HEK293 (cell line): ENCODE data around the gene ABCG1.

Experiments used
- CTCF ChIA-PET: fragments of 350-600 bp; formaldehyde crosslinking; extraction: SDS; loops from one replicate; lab custom pipeline; 2021; ENCODE audit warnings: antibody characterized with exemption; lab: Yijun Ruan, JAX
- POLR2A ChIA-PET: fragments of 300-600 bp; formaldehyde crosslinking; extraction: SDS; loops from one replicate; lab custom pipeline; 2020; ENCODE audit warnings: antibody characterized with exemption, inconsistent platforms; lab: Yijun Ruan, JAX
- H3K27ac ChIP-seq: fragments of 200-500 bp; sonication (Bioruptor generic); 2 replicates; pipeline ENCODE4 v1.5.1; 2014; ENCODE audit warnings: low read depth, low read length, control low read depth, inconsistent platforms; ENCODE audit errors: extremely low read depth
- H3K36me3 ChIP-seq, 2 experiments: fragments of 200-500 bp in 1 of 2; sonication (Bioruptor generic) in 1 of 2; 1 replicate in 1 of 2; 2 replicates in 1 of 2; pipeline ENCODE4 v1.5.1; 2014 to 2017; ENCODE audit warnings: inconsistent platforms in 2 of 2, low read length in 2 of 2; ENCODE audit not compliant: control insufficient read depth in 2 of 2, insufficient read depth in 1 of 2
- H3K4me1 ChIP-seq: fragments of 200-500 bp; sonication (Bioruptor generic); 2 replicates; pipeline ENCODE4 v1.5.1; 2014; ENCODE audit warnings: mild to moderate bottlenecking, low read length, inconsistent platforms; ENCODE audit not compliant: control insufficient read depth, insufficient read depth
- H3K4me3 ChIP-seq: 2 replicates; pipeline ENCODE4 v1.5.1; 2011; ENCODE audit warnings: low read depth, mild to moderate bottlenecking, control low read depth, low read length, moderate library complexity
- H3K9me3 ChIP-seq: fragments of 200-500 bp; sonication (Bioruptor generic); 2 replicates; pipeline ENCODE4 v1.5.1; 2014; ENCODE audit warnings: low read depth, low read length, inconsistent platforms; ENCODE audit not compliant: control insufficient read depth, insufficient read depth
- EGR2 ChIP-seq: fragments of 450-650 bp; formaldehyde crosslinking; IDR thresholded peaks from 2 replicates; pipeline ENCODE4 v1.5.1; 2016; ENCODE audit warnings: low read depth, missing biosample characterization, missing genetic modification characterization
- GLI4 ChIP-seq: fragments of 450-650 bp; formaldehyde crosslinking; IDR thresholded peaks from 2 replicates; pipeline ENCODE4 v1.5.1; 2016; ENCODE audit warnings: missing biosample characterization, missing genetic modification characterization
- KLF16 ChIP-seq: fragments of 450-650 bp; formaldehyde crosslinking; IDR thresholded peaks from 2 replicates; pipeline ENCODE4 v1.5.1; 2017; ENCODE audit warnings: missing biosample characterization, missing genetic modification characterization
- REPIN1 ChIP-seq: fragments of 450-650 bp; formaldehyde crosslinking; IDR thresholded peaks from 2 replicates; pipeline ENCODE4 v1.5.1; 2017; ENCODE audit warnings: missing biosample characterization, missing genetic modification characterization, low read depth
- TRIM28 ChIP-seq: IDR thresholded peaks from 2 replicates; pipeline ENCODE4 v1.6.1; 2011; ENCODE audit warnings: low read length, control low read depth, borderline replicate concordance
- ZNF133 ChIP-seq: fragments of 450-650 bp; formaldehyde crosslinking; IDR thresholded peaks from 2 replicates; pipeline ENCODE4 v1.5.1; 2016; ENCODE audit warnings: missing biosample characterization, missing genetic modification characterization
- ZNF155 ChIP-seq: fragments of 450-650 bp; formaldehyde crosslinking; IDR thresholded peaks from 2 replicates; pipeline ENCODE4 v1.5.1; 2016; ENCODE audit warnings: missing biosample characterization, missing genetic modification characterization
- ZNF169 ChIP-seq: fragments of 450-650 bp; formaldehyde crosslinking; IDR thresholded peaks from 2 replicates; pipeline ENCODE4 v1.5.1; 2016; ENCODE audit warnings: missing biosample characterization, missing genetic modification characterization
- ZNF2 ChIP-seq: fragments of 450-650 bp; formaldehyde crosslinking; IDR thresholded peaks from 2 replicates; pipeline ENCODE4 v1.5.1; 2016; ENCODE audit warnings: missing biosample characterization, missing genetic modification characterization
- ZNF423 ChIP-seq: fragments of 450-650 bp; formaldehyde crosslinking; IDR thresholded peaks from 2 replicates; pipeline ENCODE4 v1.5.1; 2016; ENCODE audit warnings: missing biosample characterization, missing genetic modification characterization
- ZNF501 ChIP-seq: fragments of 450-650 bp; formaldehyde crosslinking; IDR thresholded peaks from 2 replicates; pipeline ENCODE4 v1.5.1; 2016; ENCODE audit warnings: missing biosample characterization, missing genetic modification characterization
- ZNF510 ChIP-seq: fragments of 450-650 bp; formaldehyde crosslinking; IDR thresholded peaks from 2 replicates; pipeline ENCODE4 v1.5.1; 2018; ENCODE audit warnings: mild to moderate bottlenecking, missing genetic modification characterization, missing biosample characterization; ENCODE audit not compliant: insufficient replicate concordance
- ZNF521 ChIP-seq: fragments of 450-650 bp; formaldehyde crosslinking; IDR thresholded peaks from 2 replicates; pipeline ENCODE4 v1.5.1; 2017; ENCODE audit warnings: missing biosample characterization, mild to moderate bottlenecking, missing genetic modification characterization
- ZNF561 ChIP-seq: fragments of 450-650 bp; IDR thresholded peaks from 2 replicates; pipeline ENCODE4 v1.5.1; 2018; ENCODE audit warnings: missing biosample characterization, missing genetic modification characterization, borderline replicate concordance
- ZNF626 ChIP-seq: fragments of 450-650 bp; sonication (Bioruptor Pico); formaldehyde crosslinking; IDR thresholded peaks from 2 replicates; pipeline ENCODE4 v1.5.1; 2018; ENCODE audit warnings: missing biosample characterization, missing genetic modification characterization, inconsistent platforms
- ZNF677 ChIP-seq: fragments of 450-650 bp; IDR thresholded peaks from 2 replicates; pipeline ENCODE4 v1.5.0; 2018; ENCODE audit warnings: missing biosample characterization, mild to moderate bottlenecking, missing genetic modification characterization, moderate library complexity
- ZNF76 ChIP-seq: fragments of 450-650 bp; formaldehyde crosslinking; IDR thresholded peaks from 2 replicates; pipeline ENCODE4; 2016; ENCODE audit warnings: low read depth, missing biosample characterization, missing genetic modification characterization, borderline replicate concordance
- ZNF777 ChIP-seq: fragments of 450-650 bp; formaldehyde crosslinking; IDR thresholded peaks from 2 replicates; pipeline ENCODE4 v1.5.1; 2017; ENCODE audit warnings: missing biosample characterization, missing genetic modification characterization, borderline replicate concordance
- TF ChIP-seq, protein P1 (sequence below): fragments of 450-650 bp; formaldehyde crosslinking; IDR thresholded peaks from 2 replicates; pipeline ENCODE4 v1.5.1; 2016; ENCODE audit warnings: missing biosample characterization, missing genetic modification characterization
- TF ChIP-seq, protein P2 (sequence below): fragments of 450-650 bp; formaldehyde crosslinking; IDR thresholded peaks from 2 replicates; pipeline ENCODE4 v1.5.1; 2017; ENCODE audit warnings: missing biosample characterization, missing genetic modification characterization
- TF ChIP-seq, protein P3 (sequence below): fragments of 450-650 bp; formaldehyde crosslinking; IDR thresholded peaks from 2 replicates; pipeline ENCODE4 v1.5.1; 2016; ENCODE audit warnings: missing biosample characterization, missing genetic modification characterization
- TF ChIP-seq, protein P4 (sequence below): fragments of 450-650 bp; formaldehyde crosslinking; IDR thresholded peaks from 2 replicates; pipeline ENCODE4 v1.5.1; 2017; ENCODE audit warnings: missing biosample characterization, mild to moderate bottlenecking, missing genetic modification characterization, moderate library complexity

ABCG1 gene

DNA sequence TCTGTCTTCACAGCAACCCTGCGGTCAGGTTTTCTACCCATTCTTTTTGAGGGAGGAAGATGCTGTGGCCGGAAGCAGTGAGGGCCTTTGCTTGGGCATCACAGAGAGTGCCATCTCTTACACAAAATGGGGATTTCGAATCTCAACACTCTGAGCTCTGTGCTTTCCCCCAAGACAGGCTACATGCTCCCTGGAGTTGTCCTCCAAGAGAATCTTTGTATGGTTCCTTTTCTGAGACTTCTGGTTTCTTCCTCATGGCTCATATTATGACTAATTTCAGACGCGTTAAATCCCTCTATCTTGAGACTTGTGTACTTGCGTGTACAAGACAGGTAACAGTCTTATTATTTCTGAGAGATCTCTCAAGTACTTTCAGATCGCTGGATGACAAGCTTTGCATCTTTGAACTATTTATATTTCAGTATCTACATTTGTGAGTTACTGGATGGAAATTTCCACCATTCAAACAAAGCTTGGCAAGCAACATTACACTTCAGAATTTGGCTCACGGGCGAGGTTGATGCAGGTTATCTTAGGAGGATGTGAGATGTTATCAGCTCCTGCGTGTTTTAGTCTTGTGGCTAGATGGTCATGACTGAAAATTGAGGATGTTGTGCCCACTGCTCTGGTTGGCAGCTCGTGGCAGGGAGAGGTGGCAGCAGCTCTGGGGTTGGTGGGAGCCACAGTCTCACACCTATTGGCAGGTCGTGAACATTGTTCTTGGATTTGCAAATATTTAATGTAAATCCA is 19.4 kb downstream of the ABCG1 start (continued):
- TF ChIP-seq ZNF133, result no peak
- no peak for TF ChIP-seq ZNF626 (tag by site-specific recombination)
- TF ChIP-seq ZNF521 (tag by site-specific recombination), result no peak
- TF ChIP-seq, all 188 proteins: peak for 0

DNA sequence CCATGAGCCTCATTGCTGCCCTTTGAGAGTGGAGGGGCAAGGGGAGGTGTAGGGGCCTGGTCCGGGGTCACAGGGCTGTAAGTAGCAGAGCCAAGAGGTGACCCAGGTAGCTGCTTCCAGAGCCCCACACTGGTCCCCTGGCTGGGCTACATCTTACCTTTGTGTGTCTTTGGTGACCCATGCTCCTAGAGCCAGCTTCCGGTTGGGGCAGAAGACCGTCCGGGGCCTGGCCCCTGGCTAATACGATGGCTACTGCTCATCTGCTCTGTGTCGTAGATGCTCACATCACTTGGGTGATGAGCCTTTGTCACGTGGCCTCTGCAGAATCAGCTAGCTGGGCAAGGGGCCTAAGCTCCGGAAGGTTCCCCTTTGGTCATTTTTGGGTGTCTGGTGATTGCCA is 20.6 kb downstream of the ABCG1 start:
- POLR2A ChIA-PET, result no interaction called here
- Histone ChIP-seq H3K36me3 (no peaks in the 10 kb centered on the region), H3K27ac (no peak overlapping the region), H3K9me3 (no peaks in the 10 kb centered on the region), H3K4me1 (peaks cover 5% of the 10 kb centered on the region), H3K4me3 (no peak overlapping the region)
- CTCF ChIA-PET, result interaction anchor here (0.6 to 3.8 kb wide), 4 partner anchors 10 to 94 kb away, joined by 3 to 32 read pairs (median 4); no protein-coding TSS in a partner anchor
- TF ChIP-seq ZNF501 (tag by site-specific recombination) (no peak), ZNF510 (tag by site-specific recombination) (no peak), GLI4 (tag by site-specific recombination) (no peak), ZNF169 (tag by site-specific recombination) (no peak), ZNF155 (tag by site-specific recombination) (no peak), ZNF2 (tag by site-specific recombination) (no peak), REPIN1 (no peak), EGR2 (tag by site-specific recombination) (no peak), KLF16 (tag by site-specific recombination) (no peak), ZNF777 (no peak), ZNF76 (tag by site-specific recombination) (no peak), ZNF423 (tag by site-specific recombination) (no peak), TRIM28 (no peak), ZNF561 (tag by site-specific recombination) (no peak), ZNF677 (no peak)
- TF ChIP-seq, protein P1, sequence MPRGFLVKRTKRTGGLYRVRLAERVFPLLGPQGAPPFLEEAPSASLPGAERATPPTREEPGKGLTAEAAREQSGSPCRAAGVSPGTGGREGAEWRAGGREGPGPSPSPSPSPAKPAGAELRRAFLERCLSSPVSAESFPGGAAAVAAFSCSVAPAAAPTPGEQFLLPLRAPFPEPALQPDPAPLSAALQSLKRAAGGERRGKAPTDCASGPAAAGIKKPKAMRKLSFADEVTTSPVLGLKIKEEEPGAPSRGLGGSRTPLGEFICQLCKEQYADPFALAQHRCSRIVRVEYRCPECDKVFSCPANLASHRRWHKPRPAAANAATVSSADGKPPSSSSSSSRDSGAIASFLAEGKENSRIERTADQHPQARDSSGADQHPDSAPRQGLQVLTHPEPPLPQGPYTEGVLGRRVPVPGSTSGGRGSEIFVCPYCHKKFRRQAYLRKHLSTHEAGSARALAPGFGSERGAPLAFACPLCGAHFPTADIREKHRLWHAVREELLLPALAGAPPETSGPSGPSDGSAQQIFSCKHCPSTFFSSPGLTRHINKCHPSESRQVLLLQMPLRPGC (tag by site-specific recombination), result no peak
- TF ChIP-seq, protein P2, sequence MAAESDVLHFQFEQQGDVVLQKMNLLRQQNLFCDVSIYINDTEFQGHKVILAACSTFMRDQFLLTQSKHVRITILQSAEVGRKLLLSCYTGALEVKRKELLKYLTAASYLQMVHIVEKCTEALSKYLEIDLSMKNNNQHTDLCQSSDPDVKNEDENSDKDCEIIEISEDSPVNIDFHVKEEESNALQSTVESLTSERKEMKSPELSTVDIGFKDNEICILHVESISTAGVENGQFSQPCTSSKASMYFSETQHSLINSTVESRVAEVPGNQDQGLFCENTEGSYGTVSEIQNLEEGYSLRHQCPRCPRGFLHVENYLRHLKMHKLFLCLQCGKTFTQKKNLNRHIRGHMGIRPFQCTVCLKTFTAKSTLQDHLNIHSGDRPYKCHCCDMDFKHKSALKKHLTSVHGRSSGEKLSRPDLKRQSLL, result no peak
- TF ChIP-seq, protein P3, sequence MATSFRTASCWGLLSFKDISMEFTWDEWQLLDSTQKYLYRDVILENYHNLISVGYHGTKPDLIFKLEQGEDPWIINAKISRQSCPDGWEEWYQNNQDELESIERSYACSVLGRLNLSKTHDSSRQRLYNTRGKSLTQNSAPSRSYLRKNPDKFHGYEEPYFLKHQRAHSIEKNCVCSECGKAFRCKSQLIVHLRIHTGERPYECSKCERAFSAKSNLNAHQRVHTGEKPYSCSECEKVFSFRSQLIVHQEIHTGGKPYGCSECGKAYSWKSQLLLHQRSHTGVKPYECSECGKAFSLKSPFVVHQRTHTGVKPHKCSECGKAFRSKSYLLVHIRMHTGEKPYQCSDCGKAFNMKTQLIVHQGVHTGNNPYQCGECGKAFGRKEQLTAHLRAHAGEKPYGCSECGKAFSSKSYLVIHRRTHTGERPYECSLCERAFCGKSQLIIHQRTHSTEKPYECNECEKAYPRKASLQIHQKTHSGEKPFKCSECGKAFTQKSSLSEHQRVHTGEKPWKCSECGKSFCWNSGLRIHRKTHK (tag by site-specific recombination), result no peak
- TF ChIP-seq, protein P4, sequence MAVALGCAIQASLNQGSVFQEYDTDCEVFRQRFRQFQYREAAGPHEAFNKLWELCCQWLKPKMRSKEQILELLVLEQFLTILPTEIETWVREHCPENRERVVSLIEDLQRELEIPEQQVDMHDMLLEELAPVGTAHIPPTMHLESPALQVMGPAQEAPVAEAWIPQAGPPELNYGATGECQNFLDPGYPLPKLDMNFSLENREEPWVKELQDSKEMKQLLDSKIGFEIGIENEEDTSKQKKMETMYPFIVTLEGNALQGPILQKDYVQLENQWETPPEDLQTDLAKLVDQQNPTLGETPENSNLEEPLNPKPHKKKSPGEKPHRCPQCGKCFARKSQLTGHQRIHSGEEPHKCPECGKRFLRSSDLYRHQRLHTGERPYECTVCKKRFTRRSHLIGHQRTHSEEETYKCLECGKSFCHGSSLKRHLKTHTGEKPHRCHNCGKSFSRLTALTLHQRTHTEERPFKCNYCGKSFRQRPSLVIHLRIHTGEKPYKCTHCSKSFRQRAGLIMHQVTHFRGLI (tag by site-specific recombination), result no peak
